ENCODE measurements around the gene CLEC4G.
"Not testable (repeated sequence)": the region's sequence is repeated elsewhere in the genome, so short reads cannot be mapped to it uniquely, and the experiment has no call there.

CLEC4G gene, protein sequence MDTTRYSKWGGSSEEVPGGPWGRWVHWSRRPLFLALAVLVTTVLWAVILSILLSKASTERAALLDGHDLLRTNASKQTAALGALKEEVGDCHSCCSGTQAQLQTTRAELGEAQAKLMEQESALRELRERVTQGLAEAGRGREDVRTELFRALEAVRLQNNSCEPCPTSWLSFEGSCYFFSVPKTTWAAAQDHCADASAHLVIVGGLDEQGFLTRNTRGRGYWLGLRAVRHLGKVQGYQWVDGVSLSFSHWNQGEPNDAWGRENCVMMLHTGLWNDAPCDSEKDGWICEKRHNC

GRCh38 chr19:7732045-7732444 lies at the start of gene CLEC4G:
Gene CLEC4G, minus strand, starts transcription at chr19:7732110. Its CDS starts 8 bp downstream, at chr19:7732102.
- DNase-seq: no peak

- DNase-seq: no peak
These were observed 49.2 kb upstream of the CLEC4G start for GRCh38 chr19:7781157-7781556.

GRCh38 chr19:7779631-7780486 lies 47.9 kb upstream of the CLEC4G start:
- DNase-seq: no peak

- DNase-seq: no peak
These were observed 46.2 kb upstream of the CLEC4G start for GRCh38 chr19:7778081-7778480.

DNA sequence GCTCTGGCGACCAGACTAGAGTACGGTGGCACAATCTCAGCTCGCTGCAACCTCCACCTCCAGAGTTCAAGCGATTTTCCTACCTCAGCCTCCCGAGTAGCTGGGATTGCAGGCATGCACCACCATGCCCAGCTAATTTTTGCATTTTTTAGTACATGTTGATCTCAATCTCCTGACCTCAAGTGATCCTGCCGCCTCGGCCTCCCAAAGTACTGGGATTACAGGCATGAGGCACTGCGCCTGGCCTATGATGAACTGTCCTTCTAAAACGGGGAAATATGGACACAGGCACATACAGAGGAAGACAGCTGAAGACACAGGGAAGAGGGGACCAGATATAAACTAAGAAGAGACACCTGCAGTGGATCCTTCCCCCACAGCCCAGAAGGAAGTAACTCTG lies 43.9 kb upstream of the CLEC4G start:
- DNase-seq: no peak

DNA sequence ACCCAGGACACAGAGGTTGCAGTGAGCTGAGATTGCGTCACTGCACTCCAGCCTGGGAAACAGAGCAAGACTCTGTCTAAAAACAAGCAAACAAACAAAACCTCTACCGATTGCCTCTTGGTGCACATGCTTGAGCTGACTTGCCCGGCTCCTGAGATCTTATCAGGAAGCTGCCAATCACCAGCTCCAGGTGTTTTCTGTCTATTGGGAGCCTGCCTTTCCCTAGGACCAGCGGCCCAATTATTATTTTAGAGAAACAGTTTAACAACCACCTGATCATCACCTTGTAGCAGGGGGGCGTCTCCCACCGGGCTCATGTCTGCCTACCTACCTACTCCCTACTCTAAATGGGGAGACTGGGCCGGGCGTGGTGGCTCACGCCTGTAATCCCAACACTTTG lies 41.9 kb upstream of the CLEC4G start:
- no peak for DNase-seq

GRCh38 chr19:7772752-7773291 lies 40.9 kb upstream of the CLEC4G start:
- DNase-seq: peak; percentile 29

DNA sequence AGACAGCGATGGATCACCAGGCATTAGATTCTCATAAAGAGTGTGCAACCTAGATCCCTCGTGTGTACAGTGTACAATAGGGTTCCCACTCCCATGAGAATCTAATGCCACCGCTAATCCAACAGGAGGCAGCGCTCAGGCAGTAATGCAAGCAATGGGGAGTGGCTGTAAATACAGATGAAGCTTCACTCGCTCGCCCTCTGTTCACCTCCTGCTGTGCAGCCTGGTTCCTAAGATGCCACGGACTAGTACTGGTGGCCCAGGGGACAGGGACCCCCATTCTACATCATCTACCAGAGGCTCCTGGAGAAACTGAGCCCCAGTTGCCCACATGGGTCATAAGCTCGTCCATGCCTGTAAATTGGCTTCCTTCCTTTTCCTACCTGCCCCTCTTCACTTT lies 39.2 kb upstream of the CLEC4G start:
- DNase-seq: no peak

DNA sequence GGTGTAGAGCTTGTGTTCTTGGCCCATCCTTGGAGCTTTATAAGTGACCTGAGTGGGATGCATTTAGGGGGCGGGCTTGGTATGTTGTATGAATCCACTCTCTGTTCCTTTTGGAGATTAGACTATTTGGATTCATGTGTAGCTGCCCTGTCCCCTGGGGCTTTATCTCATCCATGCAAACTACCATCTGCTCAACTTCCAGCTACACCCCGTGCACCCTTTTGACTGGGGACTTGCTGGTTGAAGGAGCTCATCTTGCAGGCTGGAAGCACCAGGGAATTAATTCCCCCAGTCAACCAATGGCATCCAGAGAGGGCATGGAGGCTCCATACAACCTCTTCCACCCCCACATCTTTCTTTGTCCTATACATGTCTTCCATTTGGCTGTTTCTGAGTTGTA lies 37.3 kb upstream of the CLEC4G start:
- no peak for DNase-seq

DNA sequence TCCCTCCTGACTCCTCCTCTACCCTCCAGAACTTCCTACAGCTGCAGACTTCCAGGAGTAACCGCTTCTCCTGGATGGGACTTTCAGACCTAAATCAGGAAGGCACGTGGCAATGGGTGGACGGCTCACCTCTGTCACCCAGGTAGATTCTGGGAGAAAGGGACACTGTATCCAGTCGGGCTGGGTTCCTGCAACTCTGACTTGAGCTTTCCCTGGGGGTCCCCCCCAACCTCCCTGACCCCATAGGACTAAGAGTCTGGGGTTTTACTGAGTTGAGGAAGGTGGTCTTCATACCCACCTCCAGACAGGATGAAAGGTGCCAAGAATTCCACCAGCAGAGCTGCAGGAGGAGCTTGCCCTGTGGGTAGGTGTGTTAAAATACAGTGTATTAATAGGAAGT lies 35.6 kb upstream of the CLEC4G start:
- DNase-seq: no peak

DNA sequence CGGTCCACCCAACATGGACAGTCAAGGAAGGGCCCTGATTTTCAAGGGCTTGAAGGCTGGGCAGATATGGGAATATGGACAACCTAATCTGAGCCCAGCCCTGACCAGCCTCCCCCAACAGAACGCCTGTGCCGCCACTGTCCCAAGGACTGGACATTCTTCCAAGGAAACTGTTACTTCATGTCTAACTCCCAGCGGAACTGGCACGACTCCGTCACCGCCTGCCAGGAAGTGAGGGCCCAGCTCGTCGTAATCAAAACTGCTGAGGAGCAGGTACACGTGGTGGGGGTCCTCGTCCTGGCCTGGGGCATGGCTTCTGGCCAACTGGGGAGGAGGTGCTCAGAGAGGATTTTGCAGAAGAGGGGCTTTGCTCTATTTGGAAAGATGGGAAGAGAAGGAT lies 34.6 kb upstream of the CLEC4G start:
- no peak for DNase-seq

- DNase-seq: not testable (repeated sequence)
These were observed 33.1 kb upstream of the CLEC4G start for GRCh38 chr19:7765043-7765442.

DNA sequence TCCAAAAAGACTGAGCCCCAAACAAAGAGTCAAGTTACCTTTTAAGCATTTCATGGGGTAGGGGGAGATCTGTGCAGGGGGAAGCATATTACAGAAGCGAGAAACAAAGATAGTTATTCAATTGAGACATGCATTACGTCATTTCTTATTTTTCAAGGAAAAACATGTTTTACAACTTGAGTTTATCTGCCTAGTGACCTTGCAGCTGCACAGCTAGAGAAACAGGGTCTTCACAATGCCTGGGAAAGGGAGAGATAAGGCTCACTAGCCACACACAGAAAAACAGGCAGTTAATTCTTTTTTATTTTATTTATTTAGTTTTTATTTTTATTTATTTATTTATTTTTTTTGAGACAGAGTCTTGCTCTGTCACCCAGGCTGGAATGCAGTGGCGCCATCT lies 32.2 kb upstream of the CLEC4G start:
- not testable (repeated sequence) for DNase-seq

DNA sequence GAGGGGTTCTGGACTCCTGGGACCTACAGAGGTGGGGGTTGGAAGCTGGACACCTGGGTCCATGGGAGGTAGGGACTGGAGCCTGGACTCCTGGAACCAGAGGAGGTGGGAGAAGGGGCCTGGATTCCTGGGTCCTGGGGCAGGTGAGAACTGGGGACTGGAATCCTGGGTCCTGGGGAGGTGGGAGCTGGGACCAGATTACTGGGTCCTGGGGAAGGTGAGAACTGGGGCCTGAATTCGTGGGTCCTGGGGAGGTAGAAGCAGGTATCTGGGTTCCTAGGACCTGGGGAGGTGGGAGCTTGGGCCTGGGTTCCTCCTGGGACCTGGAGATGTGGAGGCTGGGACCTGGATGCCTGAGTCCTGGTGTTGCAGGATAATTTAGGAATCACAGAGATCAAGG lies 31.8 kb upstream of the CLEC4G start:
- DNase-seq: no peak

- DNase-seq: no peak
These were observed 30.9 kb upstream of the CLEC4G start, which contains the start of gene CLEC4M for GRCh38 chr19:7762719-7763293. Gene CLEC4M, plus strand, starts transcription at chr19:7763243. Its CDS starts 24 bp downstream, at chr19:7763267.

DNA sequence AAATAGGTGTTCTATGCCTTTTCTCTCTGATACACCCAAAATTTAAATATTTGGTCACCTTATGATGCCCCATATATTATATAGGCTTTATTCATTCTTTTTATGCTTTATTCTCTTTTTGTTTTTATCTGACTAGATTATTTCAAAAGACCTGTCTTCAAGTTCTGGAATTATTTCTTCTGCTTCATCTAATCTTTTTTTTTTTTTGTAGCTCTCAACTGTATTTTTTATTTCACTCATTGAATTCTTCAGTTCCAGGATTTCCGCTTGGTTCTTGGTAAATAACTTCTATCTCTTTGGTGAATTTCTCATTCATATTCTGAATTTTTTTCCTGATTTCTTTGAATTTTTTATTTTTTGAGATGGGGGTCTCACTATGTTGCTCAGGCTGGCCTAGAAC lies 27.2 kb upstream of the CLEC4G start:
- no peak for DNase-seq

DNA sequence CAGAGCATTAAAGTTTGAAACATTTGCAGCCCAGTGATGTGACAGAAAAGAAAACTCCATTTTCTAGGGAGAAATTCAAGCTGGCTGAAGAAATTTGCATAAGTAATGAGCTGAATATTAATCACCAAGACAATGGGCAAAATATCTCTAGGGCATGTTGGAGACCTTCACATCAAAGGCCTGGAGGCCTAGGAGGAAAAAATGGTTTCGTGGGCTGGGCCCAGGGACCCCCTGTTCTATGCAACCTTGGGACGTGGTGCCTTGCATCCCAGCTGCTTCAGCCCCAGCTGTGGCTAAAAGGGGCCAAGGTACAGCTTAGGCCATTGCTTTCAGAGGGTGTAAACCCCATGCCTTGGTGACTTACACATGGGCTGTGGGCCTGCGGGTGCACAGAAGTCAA lies 25.4 kb upstream of the CLEC4G start:
- no peak for DNase-seq

GRCh38 chr19:7756258-7756657 lies 24.3 kb upstream of the CLEC4G start:
- no peak for DNase-seq

GRCh38 chr19:7751157-7751783 lies 19.4 kb upstream of the CLEC4G start:
- DNase-seq: no peak

DNA sequence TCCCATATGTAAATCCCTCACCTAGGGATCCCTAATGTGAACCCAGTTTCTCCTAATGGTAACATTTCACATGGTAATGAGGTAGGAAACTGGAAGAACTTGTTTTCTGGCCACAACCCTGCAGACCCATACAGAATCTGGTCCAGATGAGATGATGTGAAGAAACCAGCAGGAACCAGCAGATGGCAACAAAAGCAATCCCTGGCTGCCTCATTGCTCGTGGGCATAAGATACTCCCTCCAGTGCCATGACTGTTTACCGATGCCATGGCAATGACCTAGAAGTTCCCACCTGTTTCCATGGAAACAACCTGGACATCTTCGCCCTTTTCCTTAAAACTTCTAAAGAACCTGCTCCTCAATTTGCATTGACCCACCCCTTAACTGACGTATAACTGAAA lies 16.8 kb upstream of the CLEC4G start:
- DNase-seq: no peak

- DNase-seq: no peak
These were observed 16.3 kb upstream of the CLEC4G start for GRCh38 chr19:7748171-7748570.

GRCh38 chr19:7746903-7747884 lies 15.3 kb upstream of the CLEC4G start, which contains the start of gene CD209:
Gene CD209, minus strand, starts transcription at chr19:7747534. Its CDS starts 23 bp downstream, at chr19:7747511.
- no peak for DNase-seq

Data from KG1 (cell line).